GM19395 (cell line): ENCODE measurements around the gene STEAP3.

Source experiments
- ATAC-seq: cut with Tn5 transposase; IDR thresholded peaks from one replicate; pipeline ENCODE4 v1.9.1; 2021; ENCODE audit warnings: mild to moderate bottlenecking, moderate library complexity; ENCODE audit not compliant: unreplicated experiment

The STEAP3 gene

DNA sequence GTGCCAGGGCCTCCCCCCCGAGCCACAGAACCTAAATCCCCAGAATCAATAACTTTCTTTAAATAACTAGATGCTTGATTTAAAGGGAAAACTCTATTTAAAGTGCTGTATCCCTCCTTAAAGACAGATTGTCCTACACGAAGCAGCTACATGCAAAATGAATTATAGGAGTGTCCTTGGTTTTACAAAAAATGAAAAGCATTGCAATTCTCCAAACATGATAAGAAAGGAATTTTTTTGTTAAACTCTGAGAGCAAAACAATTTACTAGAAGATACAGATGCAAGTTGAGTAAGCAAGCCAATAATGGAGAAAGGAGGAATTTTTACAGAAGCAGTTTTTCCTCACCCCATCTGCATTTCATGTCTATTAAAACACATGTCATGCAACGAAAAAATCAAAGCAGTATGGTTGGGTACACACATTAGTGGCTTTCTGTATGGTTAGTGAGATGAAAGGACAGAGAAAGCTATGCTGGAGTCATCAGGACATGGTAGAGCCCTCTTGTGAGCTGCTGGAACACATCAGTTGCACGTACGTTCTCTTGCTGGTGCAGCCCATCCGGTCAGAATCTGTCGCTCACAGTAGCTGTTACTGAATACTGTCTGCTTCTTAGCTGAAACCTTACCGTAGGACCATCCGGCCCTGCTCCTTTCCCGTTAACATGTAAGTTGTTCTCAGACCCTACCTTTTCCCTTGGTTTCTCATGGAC is 25.9 kb upstream of the STEAP3 start:
- ATAC-seq, result no peak

DNA sequence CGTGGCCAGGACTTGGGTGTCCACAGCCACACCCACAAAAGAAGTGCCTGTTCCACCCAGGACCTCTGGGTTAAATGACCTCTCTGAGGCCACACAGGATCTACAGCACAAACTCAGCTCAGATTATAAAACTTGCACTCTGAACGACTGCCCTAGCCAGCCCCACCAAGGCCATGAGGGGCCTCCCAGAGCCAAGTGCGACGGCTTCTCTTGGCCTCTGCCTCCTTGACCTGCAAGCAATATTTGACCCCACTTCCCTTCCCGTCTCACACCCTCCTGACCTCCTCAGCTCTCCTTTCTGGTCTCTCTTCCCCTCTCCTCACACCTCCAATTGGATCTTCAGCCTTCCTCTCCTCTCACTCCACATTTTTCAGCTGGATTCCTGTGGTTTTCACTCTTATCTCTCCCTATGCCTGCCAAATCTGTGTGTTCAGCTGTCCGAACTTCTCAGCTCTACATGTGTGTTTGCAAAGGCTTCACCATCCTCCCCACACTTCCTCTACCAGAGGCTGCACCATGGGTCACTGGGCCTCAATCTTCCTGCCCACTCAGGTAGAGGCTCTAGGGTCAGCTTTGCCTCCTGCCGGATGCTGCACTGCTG is 25.3 kb upstream of the STEAP3 start:
- ATAC-seq, result no peak

DNA sequence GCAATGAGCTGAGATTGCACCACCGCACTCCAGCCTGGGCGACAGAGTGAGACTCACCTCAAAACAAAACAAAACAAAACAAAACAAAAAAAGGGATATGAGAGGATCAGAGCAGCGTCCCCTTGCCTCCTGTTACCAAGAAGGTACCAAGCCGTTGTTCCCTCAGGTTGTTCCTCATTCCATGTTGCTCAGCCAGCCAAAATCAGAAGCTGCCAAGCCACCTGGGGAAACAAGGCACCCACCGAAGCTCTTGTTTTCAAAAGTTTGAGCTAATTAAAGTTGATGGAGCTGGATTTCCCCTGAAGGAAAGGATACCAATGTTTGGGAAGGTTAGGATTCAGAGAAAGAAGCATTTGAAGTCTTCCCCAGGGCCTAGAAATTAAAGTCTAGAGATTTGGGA is 21.8 kb upstream of the STEAP3 start:
- no peak for ATAC-seq

DNA sequence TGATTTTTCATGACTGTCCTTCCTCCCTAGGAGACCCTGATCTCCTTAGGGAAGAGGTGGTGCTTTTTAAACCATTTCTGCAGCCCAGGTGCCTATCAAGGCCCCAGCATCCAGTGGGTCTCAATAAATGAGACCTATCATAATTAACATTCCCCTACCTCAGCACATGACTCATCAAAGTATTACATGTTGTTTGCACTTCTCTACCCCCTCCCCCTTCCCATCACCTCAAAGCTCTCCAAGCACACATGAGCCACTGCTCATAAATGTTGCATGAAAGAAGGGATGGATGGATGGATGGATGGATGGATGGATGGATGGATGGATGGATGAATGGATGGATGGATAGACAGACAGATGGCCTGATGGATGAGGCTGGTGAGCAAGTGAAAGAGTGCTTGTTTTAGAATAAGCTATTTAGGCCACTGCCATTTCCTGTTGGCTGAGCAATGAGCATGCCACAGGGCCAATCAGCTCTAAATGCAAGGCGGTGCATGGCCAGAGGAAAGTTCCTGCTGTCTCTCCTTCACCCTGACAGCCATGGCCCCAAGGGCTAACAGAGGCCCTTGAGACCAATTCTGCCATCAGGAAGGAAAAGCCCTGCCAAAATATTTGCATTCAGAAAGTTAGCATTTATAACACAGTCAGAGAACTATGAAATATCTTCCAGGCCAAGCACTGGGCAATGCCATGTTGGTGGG is 20.9 kb upstream of the STEAP3 start:
- ATAC-seq, result no peak

DNA sequence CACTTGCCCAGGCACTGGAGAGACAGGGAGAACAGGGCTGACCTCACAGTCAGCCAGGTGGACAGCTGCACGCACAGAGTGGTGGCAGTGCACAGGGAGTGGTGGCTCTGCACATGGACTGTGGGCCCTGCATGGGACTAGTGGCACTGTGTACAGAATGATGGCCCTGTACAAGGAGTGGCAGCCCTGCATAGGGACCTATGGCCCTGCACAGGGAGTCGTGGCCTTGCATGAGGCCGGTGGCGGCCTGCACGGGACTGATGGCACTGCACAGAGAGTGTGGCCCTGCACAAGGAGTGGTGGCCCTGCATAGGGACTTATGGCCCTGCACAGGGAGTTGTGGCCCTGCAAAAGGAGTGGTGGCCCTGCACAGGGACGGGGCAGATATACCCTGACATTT is 19.1 kb upstream of the STEAP3 start:
- no peak for ATAC-seq

DNA sequence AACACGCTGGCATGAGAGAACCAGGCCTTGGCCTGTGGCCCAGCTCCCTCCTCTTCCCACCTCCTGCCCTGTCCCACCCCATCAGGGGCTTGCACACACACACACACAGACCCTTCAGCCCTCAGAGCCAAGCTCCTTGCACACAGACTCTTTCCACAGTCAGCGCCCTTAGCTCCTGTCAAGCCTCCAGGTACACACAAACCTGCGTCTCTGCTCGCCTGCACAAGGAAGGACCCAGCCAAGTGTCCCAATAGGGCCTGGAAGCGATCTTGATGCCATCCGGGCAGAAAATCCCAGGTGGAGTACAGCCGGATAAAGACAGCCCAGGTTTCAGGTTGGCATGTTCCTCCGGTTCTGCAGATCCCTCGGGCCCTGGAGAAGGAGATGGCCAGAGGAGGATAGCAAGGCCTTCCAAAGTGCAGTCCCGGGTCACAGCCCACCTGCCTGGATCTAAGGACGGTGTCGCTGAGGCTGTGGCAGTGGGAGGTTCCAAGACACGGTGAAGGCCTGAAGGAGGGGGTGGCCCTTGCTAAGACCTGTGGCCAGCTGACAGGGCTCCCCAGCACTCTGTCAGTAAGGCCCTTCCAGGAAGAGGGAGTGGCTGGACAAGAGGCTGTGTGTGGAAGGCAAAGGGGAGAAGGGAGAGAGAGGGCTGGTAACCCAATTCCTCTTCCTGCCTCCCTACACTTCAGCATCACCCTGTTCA is 18.5 kb upstream of the STEAP3 start:
- no peak for ATAC-seq

DNA sequence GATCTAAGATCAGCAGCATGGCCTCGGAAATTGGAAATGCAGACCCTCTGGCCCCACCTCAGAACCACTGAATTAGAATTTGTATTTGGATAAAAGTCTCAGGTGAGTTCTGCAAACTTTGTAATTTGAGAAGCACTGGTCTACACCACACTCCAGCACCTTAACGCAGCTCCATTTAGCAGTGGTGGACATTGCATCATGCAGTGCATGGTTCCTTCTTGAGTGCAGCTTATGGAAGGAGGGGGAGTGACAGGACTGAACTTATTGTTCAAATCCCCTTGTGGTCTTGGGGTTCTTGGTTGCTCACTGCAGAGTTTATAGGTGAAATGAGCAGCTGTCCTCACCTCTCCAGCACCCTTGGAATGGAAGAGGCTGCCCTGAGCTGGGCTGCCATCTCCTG is 17.4 kb upstream of the STEAP3 start:
- no peak for ATAC-seq

DNA sequence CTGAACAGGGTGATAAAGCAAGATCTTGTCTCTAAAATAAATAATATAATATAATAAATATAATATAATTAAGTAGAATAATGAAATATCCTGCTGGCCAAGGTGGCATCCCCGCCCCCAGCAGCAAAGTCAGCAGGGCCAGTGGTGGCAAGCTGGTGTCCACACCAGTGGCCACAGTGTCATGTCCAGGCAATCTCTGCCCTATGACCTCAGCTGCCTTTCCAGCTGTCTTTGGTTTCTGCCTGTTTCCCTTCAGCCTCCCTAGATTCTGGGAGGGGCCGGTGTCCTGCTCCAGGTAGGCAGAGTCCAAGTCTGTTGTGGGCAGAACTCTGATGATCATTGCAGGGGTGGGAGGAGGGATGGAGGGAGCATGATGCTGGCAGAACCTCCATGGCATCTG is 16.2 kb upstream of the STEAP3 start:
- no peak for ATAC-seq

DNA sequence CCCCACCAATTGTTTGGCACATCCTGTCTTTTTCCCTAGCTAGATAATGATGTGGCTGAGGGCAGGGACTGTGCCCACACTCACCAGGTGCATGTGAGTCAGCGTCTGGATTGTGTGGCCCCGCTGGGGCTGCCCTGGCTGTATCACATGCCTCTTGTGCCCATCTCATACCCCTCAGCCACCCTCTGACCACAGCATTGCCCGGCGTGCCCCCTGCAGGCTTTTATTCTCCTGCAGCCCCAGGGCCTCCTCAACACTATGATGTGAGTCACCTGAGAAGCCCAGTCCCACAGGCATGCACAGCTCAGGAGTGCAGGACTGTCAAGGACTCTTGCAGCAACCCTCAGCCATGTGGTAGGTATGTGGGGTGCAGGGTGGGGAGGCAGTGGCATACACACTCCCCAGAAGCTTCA is 14.8 kb upstream of the STEAP3 start:
- no peak for ATAC-seq

DNA sequence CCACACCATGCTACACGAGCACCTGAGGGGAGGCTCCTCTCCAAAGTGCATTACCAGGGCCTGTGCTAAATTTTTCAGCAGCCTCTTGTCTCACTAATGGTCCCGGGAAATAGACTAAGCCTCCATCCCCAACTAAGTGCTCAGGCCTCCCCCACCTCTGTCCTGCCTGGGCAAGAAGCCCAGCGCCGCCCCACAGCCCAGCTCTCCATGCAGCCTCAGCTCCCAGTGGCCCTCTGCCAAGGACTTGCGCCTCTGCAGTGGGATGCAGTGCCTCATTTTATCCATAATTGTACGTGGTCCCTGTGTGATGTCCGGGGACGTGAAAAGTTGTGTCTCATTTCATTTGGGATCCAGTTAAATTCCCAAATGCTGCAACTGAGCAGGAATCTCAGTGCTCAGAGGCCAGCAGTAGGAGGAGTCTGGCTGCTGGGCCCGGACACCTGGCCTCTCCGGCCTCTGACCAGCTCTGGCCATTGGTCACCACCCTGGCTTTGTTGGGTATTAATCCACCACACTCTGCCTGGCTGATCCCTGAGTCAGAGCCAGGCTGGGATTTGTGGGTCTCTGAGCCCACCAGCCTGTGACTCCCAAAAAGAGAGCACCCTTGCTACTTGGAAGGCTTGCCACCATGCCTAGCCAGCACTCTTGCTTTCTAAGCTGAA is 11.4 kb upstream of the STEAP3 start:
- no peak for ATAC-seq

DNA sequence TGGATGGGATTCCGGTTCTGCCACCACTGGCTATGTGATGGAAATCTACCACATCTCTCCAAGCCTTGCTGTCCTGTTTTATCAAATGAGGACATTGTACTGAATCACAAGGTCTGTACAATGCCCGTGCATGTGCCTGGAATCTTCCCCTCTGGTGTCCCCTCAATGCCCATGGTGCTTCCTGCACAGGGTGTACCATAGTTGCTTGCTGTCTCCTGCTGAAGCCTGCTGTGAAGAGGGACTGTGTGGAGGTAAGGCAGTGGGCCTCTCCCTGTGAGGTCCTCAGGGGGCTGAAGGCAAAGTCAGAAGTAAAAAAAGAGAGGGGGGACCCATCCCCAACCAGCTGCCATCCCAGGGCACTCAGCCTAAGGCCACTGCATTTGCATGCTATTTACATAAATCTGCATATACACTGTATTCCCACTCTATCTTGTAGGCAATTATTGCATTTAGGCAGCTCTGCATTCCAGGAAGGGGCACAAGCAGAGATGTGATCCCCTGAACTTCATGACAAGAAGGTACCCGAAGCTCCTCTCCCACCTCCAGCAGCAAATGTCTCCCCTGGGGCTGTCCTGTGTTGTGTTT is 9.1 kb upstream of the STEAP3 start:
- no peak for ATAC-seq

DNA sequence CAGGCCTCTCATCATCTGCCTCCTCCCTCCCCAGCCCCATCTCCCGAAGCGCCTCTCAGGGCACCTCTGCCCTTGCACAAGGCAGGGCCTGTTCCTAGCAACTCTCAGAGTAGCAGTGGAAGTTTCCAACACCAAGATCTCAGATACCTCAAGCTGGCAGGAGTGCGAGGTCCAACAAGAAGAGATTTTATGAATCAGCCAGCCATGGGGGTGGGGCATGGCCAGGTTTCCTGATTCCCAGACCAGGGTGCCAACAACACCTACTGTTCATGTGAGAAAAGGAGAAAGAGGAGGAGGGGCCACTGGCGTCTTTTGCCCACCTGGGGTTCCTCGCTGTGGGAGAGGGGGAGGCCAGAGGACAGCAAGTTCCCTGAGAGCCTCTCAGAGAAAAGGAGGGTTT is 6.6 kb upstream of the STEAP3 start:
- no peak for ATAC-seq

DNA sequence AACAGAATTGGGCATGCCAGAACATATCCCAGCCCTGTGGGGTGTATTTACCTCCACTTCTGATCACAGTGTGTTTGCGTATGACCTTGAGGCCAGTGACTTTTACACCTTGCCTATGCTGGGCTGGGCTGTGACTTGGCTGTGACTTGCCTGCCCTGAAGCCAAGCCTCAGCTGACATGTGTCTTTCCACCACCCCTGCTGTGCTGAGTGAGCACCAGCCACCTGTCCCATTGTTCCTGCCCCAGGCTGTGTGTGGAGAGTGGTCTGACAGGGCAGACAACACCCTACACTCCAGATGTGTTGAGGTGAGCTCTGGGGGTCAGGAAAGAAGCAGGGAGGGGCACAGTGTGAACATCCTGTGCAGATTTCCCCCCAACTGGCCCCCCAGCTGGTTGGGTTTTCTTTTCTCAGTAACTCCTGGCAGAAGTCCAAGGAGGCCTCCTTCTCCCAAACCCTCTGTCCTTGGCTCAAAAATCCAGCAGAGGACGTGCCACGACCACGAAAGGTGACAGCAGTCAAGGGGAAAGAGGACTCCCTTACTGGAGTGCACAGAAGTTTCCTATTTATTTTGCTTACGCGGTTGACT is 5.1 kb upstream of the STEAP3 start:
- no peak for ATAC-seq

DNA sequence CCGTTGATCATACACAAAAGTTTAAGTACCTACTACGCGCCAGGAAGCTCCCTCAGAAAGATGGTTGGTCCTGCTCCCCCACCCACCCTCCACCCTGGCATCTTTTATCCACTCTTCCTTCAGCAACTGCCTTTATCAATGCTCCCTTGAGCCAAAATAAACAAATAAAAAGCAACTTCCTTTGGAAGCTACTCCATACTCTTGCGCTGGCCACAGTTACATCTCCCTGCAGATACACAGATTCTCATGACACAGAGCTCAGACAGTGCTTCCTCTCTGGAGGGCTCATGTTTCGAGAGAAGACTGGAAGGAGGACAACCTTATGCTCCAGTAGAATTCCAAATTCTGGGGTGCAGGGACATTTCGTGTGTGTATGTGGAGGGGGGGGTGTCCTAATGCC is 3.8 kb upstream of the STEAP3 start:
- ATAC-seq, result no peak

DNA sequence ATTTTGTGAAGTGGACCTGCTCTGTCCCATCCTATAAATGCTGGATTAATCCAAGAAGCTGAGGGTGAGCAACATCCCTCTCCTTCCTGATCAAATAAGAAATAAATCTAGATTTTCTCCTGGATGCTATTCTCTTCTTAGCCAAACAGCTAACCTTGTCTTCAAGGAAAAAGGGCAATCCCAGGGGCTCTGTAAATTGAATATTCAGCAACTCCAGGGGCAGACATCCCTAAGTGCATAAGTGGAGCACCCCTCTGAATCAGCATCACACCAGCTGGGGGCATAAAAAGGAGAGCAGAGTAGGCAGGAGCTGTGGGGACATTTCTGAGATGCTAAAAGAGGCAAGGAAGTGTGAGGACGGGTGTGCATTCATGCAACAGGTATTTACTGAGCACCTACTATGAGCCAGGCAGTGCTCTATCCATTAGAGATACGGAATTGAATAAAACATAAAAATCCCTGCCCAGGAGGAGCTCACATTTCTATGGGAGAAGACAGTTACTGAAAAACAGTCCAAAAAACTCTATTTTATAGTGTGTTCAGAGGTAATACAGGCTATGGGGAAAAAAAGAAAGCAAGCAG is 2.8 kb upstream of the STEAP3 start:
- ATAC-seq, result no peak

DNA sequence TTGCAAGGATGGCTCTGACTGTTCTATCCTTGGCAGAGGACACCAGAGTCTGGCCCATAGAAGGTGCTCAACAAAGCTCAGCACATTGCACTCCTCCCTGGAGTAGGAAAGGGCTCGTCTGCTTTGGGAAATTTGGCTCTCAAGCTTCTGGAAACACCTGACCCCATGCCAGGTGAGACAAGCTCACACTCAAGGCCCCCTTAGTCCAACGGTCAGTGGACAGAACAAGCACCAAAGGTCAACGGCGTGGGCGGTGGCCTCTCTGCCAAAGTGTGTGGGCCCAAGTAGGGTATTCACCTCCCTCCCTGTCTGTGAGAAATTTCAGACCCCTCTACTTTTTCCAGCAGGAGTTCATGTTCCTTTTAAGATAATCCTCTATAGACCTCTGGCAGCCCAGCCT is 2.0 kb upstream of the STEAP3 start:
- ATAC-seq, result no peak

DNA sequence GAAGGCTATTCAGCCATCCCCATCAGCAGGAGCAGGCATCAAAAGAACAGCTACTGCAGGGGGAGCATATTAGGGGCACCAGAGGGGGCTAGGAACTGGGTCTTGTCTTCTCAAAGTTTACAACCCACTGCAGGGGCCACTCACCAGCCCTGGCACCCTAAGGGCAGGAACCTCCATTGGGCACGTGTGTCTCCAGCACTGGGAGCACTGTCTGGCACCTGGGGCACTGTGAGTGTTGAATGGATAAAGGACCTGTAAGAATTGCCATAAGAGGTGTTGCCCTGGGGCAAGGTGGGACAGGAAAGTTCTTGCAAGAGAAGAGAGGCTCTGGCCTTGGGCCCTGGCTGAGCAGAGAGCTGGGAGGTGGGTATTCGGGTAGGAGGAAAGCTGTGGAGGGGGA is 1.4 kb upstream of the STEAP3 start:
- no peak for ATAC-seq

DNA sequence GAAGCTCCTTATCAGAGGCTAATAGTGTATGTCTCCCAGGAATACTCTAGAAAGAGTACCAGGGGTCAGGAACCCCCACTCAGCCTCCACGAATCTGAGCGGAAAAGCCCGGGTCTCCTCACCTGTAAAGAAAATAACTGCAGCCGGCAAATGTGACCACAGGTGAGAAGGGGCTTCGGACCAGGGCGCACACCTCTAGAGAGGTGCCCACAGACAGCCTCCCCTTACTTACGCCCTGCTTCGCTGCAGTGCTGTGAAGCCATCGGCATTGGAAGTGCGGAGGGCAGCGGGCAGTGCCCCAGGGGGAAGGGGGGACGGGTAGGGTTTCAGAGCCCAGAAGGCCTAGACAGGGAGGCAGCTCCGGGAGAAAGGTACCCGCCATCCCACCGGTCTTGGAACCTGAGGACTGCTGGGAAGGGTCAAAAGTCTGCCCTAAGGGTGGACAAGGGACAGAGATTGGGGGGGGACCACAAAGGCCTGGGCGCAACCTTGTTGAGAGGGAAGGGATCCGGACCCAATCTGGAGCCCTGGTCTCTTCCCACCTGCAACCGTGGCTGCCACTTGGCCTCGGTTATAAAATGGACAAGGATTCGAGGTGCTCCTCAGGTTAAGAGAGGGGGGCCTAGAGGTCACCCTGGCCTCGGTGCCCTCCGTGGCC is 642 bp upstream of the STEAP3 start:
- ATAC-seq, result no peak

DNA sequence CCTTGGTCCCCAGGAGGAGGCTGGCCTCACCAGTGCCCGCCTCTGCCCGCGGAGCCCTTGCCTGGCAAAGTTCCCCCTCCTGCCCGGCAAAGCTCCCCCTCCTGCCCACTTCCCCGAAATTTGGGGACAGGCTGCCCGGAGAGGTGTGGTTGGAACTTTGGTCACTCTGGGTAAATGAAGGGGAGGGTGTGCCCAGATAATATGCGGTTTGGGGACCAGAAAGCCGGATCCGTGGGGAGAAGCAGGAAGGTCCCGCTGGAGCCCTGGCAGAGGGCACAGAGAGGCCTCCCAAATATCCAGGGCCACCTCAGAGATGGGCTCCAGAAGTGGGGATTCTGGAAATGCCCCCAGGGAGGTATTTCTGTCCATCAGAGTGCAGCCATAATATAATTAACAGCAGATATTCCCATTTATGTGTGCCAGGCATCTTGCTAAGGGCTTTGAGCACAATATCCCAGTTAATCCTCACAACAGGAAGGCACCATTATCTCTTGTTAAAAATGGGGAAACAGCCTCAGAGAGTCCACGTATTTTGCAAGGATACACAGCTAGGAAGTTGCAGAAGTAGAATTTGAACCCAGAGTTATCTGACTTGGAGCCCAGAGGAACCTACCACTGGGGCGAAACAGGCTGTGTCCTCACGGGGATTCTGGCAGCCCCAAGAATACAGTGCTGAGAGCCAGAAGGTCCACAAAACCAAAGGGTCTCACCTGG is 914 bp downstream of the STEAP3 start:
- ATAC-seq, result no peak
